Erythroblast (primary cell): Measurements from ENCODE around the gene SMG9.
"Not testable (repeated sequence)": the region's sequence is repeated elsewhere in the genome, so short reads cannot be mapped to it uniquely, and the experiment has no call there.

Experiments
- DNase-seq, 2 experiments: peaks; one replicate each; lab custom pipeline; 2025; lab: John Stamatoyannopoulos, UW
- GATA1 ChIP-seq: IDR thresholded peaks from 2 replicates; pipeline ENCODE4 v1.6.1; 2011; ENCODE audit warnings: low read depth, mild to moderate bottlenecking, control low read depth, low read length, moderate library complexity
- POLR2A ChIP-seq: IDR thresholded peaks from 2 replicates; pipeline ENCODE4 v1.6.1; 2011; ENCODE audit warnings: mild to moderate bottlenecking, low read length

SMG9 gene

GRCh38 chr19:43694553-43694952, 60.2 kb downstream of the SMG9 start:
- DNase-seq, result no peak
- TF ChIP-seq POLR2A, result no peak
- TF ChIP-seq GATA1, result no peak

DNA sequence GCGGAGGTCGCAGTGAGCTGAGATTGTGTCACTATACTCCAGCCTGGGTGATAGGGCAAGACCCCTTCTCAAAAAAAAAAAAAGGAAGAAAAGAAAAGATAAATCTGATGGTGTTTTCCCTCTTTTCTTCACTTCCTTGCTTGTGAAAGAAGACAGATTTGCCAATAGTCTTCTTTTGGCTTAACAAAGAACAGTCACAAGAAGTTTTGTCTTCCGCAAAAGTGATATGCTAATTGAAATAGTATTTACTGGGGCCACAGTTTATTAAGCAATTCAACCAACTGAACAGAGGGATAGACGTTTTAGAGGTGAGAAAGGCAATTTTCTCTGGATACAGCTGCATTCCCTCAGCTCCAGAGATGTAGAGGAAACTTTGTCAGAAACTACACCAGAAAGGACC, 61.9 kb downstream of the SMG9 start:
- TF ChIP-seq POLR2A, result no peak
- no peak for TF ChIP-seq GATA1
- no peak for DNase-seq

DNA sequence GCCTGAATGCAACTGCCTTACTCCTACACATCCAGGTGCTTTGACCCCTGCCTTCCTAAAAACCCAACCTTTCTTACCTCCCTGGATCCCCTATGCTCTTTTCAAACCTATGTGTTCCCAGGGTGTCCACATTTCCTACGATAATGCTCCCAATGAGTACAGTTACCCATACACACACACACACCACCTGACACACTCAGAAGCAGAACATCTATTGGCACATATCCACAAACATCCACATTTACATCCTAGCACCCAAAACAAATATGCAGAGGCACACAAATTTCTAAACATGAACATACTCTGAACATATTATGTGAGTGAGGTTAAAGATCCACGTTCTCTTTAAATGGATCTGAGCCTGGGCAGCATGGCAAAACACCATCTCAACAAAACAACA, 62.4 kb downstream of the SMG9 start:
- DNase-seq, result no peak
- no peak for TF ChIP-seq POLR2A

- DNase-seq, result no peak
- TF ChIP-seq POLR2A (no peak), GATA1 (no peak)
These were observed 63.0 kb downstream of the SMG9 start for GRCh38 chr19:43691755-43692154.

GRCh38 chr19:43690890-43691289, 63.9 kb downstream of the SMG9 start:
- TF ChIP-seq GATA1, result no peak
- TF ChIP-seq POLR2A, result no peak

GRCh38 chr19:43690444-43690843, 64.3 kb downstream of the SMG9 start:
- no peak for TF ChIP-seq POLR2A
- no peak for TF ChIP-seq GATA1
- DNase-seq, result no peak

More at GRCh38 chr19:43690890-43691289, 63.9 kb downstream of the SMG9 start:
- no peak for DNase-seq

- TF ChIP-seq GATA1 (no peak), POLR2A (no peak)
- DNase-seq, result no peak
These were observed 66.6 kb downstream of the SMG9 start for GRCh38 chr19:43688059-43688701.

GRCh38 chr19:43687660-43687997, 67.1 kb downstream of the SMG9 start:
- DNase-seq, result no peak
- TF ChIP-seq GATA1 (no peak), POLR2A (no peak)

DNA sequence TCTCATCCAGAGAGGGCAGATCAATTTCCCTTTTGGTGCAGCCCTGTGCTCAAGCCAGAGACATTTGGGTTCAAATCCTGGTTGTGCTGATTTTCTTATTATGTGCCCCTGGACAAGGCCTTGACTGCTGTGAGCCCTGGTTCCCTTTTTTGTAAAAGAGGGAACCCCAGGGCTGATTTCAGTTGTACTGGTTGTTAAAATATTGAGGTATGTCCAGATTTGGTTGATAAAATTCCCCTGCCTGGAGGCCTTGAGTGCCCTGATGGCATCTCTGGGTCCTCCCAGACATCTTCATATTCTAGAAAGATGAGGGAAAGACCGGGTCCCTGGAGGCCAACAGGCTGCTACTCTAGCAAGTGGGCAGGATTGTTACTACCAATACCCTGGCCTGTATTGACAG, 70.4 kb downstream of the SMG9 start:
- no peak for TF ChIP-seq GATA1
- TF ChIP-seq POLR2A, result no peak
- no peak for DNase-seq

DNA sequence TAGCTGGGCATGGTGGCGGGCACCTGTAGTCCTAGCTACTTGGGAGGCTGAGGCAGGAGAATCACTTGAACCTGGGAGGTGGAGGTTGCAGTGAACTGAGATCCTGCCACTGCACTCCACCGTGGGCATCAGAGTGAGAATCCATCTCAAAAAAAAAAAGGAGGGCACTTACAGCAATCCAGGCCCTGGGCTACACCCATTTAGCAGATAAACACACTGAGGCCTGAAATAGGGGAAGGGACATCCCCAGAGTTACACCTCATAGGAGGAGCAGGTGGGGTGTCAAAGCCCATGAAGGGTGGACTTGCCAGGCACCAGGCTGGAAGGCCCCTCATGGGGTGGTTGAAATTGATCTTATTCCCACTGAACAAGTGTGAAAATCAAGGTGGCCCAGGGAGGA, 70.9 kb downstream of the SMG9 start:
- no peak for DNase-seq
- TF ChIP-seq POLR2A (no peak), GATA1 (no peak)

DNA sequence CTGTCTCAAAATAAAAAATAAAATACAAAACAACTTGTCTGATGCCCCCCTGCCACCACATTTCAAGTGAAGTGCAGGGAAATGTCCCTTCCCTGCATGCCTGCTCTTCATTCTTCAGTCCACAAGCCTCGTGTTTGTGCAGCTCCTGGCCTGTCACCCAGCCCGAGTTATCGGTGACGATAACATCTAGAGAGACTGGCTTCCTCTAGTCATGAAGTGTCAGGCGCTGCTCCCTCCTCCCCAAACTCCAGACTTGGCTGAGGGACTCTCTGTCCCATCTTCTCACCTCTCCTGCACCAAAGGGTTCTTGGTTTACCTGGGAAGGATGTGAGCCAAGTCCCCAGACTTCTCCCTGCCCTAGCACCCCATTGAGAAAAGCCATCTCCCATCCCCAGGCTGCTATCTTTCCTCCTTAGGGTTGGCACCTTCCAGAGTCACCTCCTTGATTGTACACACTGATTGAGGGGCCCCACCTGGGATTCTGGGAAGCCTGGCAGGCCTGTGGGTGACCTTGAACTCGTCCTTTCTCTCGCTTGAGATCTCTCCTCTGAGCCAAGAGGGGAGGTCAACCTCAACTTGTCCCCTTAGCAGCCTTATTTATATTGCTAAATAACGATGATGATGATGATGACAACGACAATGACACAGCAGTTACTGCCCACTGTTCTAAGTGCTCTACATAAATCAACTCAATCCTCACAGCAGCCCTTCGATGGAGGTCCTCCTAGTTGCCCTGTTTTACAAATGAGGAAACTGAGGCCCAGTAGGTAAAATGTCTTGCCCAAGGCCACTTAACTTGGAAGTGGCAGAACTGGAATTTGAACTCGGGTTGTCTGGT, 71.7 kb downstream of the SMG9 start:
- peak; percentile 19 to 24 for DNase-seq

GRCh38 chr19:43682269-43682668, 72.5 kb downstream of the SMG9 start:
- not testable (repeated sequence) for DNase-seq

More for the DNA sequence above, 71.7 kb downstream of the SMG9 start:
- TF ChIP-seq POLR2A, result no peak
- no peak for TF ChIP-seq GATA1

DNA sequence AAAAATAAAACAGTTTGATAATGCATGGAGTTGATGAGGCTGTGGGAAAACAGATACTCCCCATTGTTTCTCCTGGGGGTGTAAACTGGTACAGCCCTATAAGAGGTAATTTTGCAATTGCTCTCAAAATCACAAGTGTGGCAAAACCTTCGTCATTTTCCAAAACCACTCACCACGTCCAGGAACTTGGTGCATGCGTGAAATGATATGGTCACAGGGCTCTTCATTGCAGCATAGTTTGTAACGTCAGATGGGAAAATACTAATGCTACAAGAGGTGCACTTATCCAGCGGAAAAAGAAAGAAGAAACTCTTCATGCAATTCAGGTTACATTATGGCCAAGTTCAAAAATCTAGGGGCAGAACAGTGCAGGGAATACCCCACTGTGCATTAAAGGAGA, 72.9 kb downstream of the SMG9 start:
- TF ChIP-seq POLR2A (no peak), GATA1 (no peak)
- DNase-seq, result no peak

GRCh38 chr19:43678512-43679261, 76.1 kb downstream of the SMG9 start:
- no peak for DNase-seq
- TF ChIP-seq GATA1 (no peak), POLR2A (no peak)
